C4-2B (cell line): ENCODE data around the gene SAMHD1.

Experiments used
- ZFX ChIP-seq: fragments of 450-650 bp; IDR thresholded peaks from 2 replicates; pipeline ENCODE4 v1.6.1; 2017
- TF ChIP-seq, protein P1 (sequence below): fragments of 450-650 bp; conservative IDR thresholded peaks from 2 replicates; pipeline ENCODE4 v1.5.1; 2017; ENCODE audit warnings: mild to moderate bottlenecking

DNA sequence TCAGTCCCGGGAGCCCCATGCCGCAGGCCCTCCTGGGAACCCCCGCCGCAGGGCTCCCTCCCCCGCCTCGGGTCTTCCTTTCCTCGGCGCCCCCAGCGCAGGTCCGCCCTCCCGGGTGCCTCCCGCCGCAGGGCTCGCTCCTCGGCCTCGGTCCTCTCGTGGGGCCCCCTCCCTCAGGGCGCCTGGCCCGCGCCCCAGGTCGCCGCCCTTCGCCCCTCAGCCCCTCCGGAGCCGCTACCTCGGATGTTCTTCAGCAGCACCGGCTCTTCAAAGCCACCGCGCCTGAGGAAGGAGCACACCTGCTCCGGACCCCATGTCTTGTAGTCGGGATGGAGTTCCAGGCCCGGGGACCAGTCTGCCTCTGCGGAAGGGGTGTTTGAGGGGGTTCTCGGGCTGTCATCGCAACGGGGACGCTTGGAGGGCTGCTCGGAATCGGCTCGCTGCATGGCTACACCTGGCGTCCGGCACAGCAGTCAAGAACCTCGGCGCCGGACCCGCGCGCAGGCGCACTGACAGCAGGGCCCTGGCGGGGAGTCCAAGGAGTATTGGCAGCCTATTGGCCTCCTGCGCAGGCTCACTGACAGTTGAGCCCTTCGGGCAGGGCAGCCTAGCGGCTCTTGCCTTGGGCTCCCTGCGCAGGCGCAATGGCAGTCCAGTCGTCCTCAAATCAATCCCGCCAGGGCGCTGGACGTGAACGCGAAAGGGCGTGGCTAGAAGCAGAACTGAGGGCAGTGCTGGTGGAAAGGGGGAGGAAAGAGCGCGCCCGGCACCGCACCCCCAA lies at the start of gene SAMHD1:
- TF ChIP-seq, protein P1, sequence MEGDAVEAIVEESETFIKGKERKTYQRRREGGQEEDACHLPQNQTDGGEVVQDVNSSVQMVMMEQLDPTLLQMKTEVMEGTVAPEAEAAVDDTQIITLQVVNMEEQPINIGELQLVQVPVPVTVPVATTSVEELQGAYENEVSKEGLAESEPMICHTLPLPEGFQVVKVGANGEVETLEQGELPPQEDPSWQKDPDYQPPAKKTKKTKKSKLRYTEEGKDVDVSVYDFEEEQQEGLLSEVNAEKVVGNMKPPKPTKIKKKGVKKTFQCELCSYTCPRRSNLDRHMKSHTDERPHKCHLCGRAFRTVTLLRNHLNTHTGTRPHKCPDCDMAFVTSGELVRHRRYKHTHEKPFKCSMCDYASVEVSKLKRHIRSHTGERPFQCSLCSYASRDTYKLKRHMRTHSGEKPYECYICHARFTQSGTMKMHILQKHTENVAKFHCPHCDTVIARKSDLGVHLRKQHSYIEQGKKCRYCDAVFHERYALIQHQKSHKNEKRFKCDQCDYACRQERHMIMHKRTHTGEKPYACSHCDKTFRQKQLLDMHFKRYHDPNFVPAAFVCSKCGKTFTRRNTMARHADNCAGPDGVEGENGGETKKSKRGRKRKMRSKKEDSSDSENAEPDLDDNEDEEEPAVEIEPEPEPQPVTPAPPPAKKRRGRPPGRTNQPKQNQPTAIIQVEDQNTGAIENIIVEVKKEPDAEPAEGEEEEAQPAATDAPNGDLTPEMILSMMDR = no peak
- no peak for TF ChIP-seq ZFX
